GM19397 (cell line): ENCODE data around the gene FGFRL1.
A peak's percentile ranks its signal among the peaks of the same experiment; 100 is the strongest.

ENCODE experiments used
- ATAC-seq: cut with Tn5 transposase; IDR thresholded peaks from one replicate; pipeline ENCODE4 v1.9.1; 2021; ENCODE audit warnings: mild to moderate bottlenecking, moderate library complexity; ENCODE audit not compliant: unreplicated experiment

FGFRL1 gene

GRCh38 chr4:1004071-1004418 lies 7.4 kb upstream of the FGFRL1 start:
- no peak for ATAC-seq

GRCh38 chr4:1004557-1005485 lies 6.6 kb upstream of the FGFRL1 start:
- ATAC-seq: no peak

- no peak for ATAC-seq
These were observed 4.6 kb upstream of the FGFRL1 start for GRCh38 chr4:1006856-1007255.

- peak; percentile 3 for ATAC-seq
These were observed 2.4 kb upstream of the FGFRL1 start for GRCh38 chr4:1008840-1009541.

GRCh38 chr4:1009542-1010394 lies 1.7 kb upstream of the FGFRL1 start:
- ATAC-seq: peak; percentile 32

GRCh38 chr4:1010395-1011021 lies 918 bp upstream of the FGFRL1 start:
- peak; percentile 2 for ATAC-seq

- no peak for ATAC-seq
These were observed 224 bp downstream of the FGFRL1 start for GRCh38 chr4:1011666-1012033.

- ATAC-seq: no peak
These were observed 761 bp downstream of the FGFRL1 start for GRCh38 chr4:1012034-1012739.

GRCh38 chr4:1013225-1014073 lies 2.0 kb downstream of the FGFRL1 start:
- no peak for ATAC-seq

GRCh38 chr4:1014291-1015167 lies 3.1 kb downstream of the FGFRL1 start:
- ATAC-seq: no peak

GRCh38 chr4:1015179-1015578 lies 3.8 kb downstream of the FGFRL1 start:
- no peak for ATAC-seq

- ATAC-seq: no peak
These were observed 4.3 kb downstream of the FGFRL1 start for GRCh38 chr4:1015746-1016145.

- no peak for ATAC-seq
These were observed 5.8 kb downstream of the FGFRL1 start for GRCh38 chr4:1017211-1017610.

- no peak for ATAC-seq
These were observed 6.3 kb downstream of the FGFRL1 start for GRCh38 chr4:1017706-1018105.

- ATAC-seq: no peak
These were observed 7.0 kb downstream of the FGFRL1 start for GRCh38 chr4:1018147-1019020.

- no peak for ATAC-seq
These were observed 7.9 kb downstream of the FGFRL1 start for GRCh38 chr4:1019320-1019719.

- ATAC-seq: no peak
These were observed 8.5 kb downstream of the FGFRL1 start for GRCh38 chr4:1019729-1020470.
